ENCODE data around the gene C14orf180. TPM values are rescaled to one million over a fixed set of nuclear protein-coding genes. Genes with fewer than 3 reads are reported as not detected.

Gene C14orf180
- total RNA-seq, 1 donor from 2014 or later: not detected

DNA sequence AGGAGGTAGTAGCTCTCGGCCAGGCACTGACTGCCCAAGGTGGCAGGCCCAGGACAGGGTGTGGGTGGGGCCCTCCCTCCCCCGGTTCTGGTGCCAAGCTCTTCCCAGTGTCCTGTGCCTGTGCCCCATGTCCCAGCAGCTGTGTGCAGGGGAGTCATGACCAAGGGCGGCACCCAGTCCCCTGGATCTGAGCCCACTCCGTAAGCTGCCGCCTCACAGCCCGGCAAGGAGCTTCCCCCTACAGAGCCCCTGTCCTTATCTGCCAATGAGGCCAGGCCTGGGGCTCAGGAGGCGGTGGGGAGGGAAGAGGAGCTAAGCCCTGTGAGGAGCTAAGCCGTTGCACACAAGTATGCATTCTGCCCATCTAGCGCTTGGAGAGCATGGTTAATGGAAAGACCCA lies 5.6 kb upstream of the C14orf180 start:
- TF ChIP-seq, protein P1, sequence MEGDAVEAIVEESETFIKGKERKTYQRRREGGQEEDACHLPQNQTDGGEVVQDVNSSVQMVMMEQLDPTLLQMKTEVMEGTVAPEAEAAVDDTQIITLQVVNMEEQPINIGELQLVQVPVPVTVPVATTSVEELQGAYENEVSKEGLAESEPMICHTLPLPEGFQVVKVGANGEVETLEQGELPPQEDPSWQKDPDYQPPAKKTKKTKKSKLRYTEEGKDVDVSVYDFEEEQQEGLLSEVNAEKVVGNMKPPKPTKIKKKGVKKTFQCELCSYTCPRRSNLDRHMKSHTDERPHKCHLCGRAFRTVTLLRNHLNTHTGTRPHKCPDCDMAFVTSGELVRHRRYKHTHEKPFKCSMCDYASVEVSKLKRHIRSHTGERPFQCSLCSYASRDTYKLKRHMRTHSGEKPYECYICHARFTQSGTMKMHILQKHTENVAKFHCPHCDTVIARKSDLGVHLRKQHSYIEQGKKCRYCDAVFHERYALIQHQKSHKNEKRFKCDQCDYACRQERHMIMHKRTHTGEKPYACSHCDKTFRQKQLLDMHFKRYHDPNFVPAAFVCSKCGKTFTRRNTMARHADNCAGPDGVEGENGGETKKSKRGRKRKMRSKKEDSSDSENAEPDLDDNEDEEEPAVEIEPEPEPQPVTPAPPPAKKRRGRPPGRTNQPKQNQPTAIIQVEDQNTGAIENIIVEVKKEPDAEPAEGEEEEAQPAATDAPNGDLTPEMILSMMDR (conservative IDR thresholded peaks at IDR 0.05): no peak
- peaks cover 15% of the 10 kb centered on the region for H3K4me1 Mint-ChIP-seq (ENCODE audit: unreplicated experiment)
- no peak for DNase-seq (ENCODE audit: extremely low spot score, unreplicated experiment)
- no peaks in the 10 kb centered on the region for H3K36me3 Mint-ChIP-seq
- no peak overlapping the region for H3K27ac Mint-ChIP-seq
- no peak overlapping the region for H3K4me3 Mint-ChIP-seq
- no peaks in the 10 kb centered on the region for H3K9me3 Mint-ChIP-seq
- peaks cover 7% of the 10 kb centered on the region for H3K27me3 Mint-ChIP-seq

DNA sequence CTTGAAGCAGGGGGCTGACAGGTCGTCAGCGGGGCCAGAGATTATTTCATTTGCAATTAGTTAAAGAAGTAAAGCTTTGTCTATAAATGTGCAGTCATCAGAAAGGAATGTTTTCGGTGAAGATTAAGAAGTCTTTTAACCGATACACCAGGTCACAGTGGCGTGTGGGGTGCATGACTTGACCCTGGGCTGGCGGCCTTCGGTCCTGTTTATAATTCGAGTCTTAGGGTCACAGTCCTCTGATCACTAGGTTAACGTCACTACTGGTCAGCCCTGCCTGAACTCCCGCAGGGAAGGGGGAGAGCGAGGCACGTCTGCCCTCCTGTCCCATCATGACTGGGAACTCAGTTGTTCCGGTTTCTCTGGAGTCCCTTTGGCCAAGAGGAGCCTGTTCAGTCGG lies 5.0 kb upstream of the C14orf180 start:
- no peak overlapping the region for H3K4me3 Mint-ChIP-seq
- H3K27me3 Mint-ChIP-seq: peaks cover 2% of the 10 kb centered on the region
- H3K27ac Mint-ChIP-seq: no peak overlapping the region
- H3K36me3 Mint-ChIP-seq: no peaks in the 10 kb centered on the region
- no peak for DNase-seq (ENCODE audit: extremely low spot score, unreplicated experiment)
- peaks cover 11% of the 10 kb centered on the region for H3K4me1 Mint-ChIP-seq (ENCODE audit: unreplicated experiment)
- no peaks in the 10 kb centered on the region for H3K9me3 Mint-ChIP-seq
- TF ChIP-seq, protein P1 (conservative IDR thresholded peaks at IDR 0.05): no peak

DNA sequence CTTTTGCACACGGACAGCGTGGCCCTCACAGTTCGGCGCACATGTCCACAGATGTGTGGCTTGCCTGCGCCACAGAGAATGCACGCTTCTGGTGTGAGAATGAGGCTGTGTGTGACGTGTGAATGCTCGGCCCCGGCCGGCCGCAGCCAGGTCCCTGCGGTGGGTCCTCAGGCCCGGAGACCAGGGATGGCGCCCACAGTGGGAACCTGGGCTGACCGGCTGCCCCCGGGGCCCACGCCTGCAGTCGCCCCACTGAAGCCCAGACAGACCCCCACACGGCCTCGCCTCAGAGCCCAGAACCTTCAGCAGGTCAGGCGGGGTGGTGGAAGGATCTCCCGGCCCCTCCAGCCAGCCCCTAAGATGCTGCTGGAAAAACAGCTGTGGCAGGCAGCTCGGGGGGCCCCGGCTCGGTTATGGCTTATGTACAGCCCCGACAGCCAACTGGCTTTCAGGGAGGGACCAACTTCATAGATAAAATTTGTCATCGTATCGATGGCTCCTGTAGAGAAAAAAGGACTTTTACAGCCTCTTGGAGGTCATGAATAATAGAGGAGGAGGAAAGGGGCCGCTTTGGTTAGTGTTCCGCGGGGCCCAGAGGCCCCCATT lies 4.5 kb upstream of the C14orf180 start:
- Mint-ChIP-seq H3K9me3 (no peaks in the 10 kb centered on the region), H3K27ac (no peak overlapping the region), H3K4me1 (ENCODE audit: unreplicated experiment) (peaks cover 9% of the 10 kb centered on the region), H3K27me3 (no peaks in the 10 kb centered on the region), H3K36me3 (no peaks in the 10 kb centered on the region), H3K4me3 (no peak overlapping the region)
- TF ChIP-seq, protein P1 (conservative IDR thresholded peaks at IDR 0.05): no peak
- no peak for DNase-seq (ENCODE audit: extremely low spot score, unreplicated experiment)

DNA sequence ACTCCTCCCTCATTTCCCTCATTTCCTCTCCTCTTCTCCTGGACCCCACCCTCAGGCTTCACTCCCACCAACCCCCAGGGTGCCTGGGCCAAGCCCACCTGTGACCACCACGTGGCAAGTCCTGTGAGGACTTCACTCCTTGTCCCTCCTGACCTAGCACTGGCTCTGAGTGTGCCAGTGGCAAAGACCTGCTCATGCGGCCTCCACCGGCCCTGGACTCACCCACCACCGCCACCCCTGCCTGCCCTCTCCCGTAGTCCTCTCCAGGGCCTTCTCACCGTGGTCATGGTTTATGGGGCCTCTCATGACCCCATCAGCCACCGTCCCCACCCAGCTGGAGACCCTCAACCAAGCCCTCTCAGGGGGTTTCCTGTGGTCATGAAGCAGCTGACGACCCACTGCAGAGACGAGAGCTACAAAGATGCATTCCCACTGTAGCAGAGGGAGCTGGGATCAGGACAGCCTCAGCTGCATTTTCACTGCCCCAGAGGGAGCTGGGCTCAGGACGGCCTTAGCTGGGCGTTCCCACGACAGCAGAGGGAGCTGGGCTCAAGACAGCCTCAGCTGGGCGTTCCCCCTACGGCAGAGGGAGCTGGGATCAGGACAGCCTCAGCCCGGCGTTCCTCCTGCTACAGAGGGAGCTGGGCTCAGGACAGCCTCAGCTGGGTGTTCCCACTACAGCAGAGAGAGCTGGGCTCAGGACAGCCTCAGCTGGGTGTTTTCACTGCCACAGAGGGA lies 3.2 kb upstream of the C14orf180 start:
- TF ChIP-seq, protein P1 (conservative IDR thresholded peaks at IDR 0.05): no peak
- no peaks in the 10 kb centered on the region for H3K36me3 Mint-ChIP-seq
- H3K4me1 Mint-ChIP-seq (ENCODE audit: unreplicated experiment): peaks cover 11% of the 10 kb centered on the region
- H3K27ac Mint-ChIP-seq: no peak overlapping the region
- H3K27me3 Mint-ChIP-seq: no peaks in the 10 kb centered on the region
- H3K9me3 Mint-ChIP-seq: no peaks in the 10 kb centered on the region
- no peak for DNase-seq (ENCODE audit: extremely low spot score, unreplicated experiment)
- H3K4me3 Mint-ChIP-seq: no peak overlapping the region

DNA sequence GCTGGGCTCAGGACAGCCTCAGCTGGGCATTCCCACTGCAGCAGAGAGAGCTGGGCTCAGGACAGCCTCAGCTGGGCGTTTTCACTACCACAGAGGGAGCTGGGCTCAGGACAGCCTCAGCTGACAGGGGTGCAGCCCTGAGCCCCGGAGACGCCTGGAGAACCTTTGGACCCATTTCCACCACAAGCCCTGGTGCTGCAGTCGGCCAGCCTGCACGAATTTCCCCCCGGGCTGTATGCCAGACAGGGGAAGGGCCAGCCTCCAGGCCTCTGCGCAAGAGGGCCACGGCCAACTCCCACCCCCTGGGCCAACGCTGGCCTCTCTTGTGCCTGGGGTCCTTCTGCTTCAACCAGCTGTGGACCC lies 2.6 kb upstream of the C14orf180 start:
- TF ChIP-seq, protein P1 (conservative IDR thresholded peaks at IDR 0.05): no peak
- DNase-seq (ENCODE audit: extremely low spot score, unreplicated experiment): no peak
- H3K36me3 Mint-ChIP-seq: no peaks in the 10 kb centered on the region
- H3K9me3 Mint-ChIP-seq: no peaks in the 10 kb centered on the region
- H3K27ac Mint-ChIP-seq: no peak overlapping the region
- peaks cover 12% of the 10 kb centered on the region for H3K4me1 Mint-ChIP-seq (ENCODE audit: unreplicated experiment)
- H3K4me3 Mint-ChIP-seq: no peak overlapping the region
- H3K27me3 Mint-ChIP-seq: no peaks in the 10 kb centered on the region
